H1 (cell line): ENCODE data around the gene CEACAM21. TPM values are rescaled to one million over a fixed set of nuclear protein-coding genes. Genes with fewer than 3 reads are reported as not detected.

Experiments used
- BACH1 ChIP-seq: IDR thresholded peaks from 2 replicates; pipeline ENCODE4 v1.6.1; 2012; ENCODE audit warnings: low read length, improper control_type of control experiment
- BCL11A ChIP-seq, 2 experiments: IDR thresholded peaks; one replicate each; pipeline ENCODE4 v1.6.1; 2011; ENCODE audit warnings: low read depth in 2 of 2, low read length in 2 of 2, mild to moderate bottlenecking in 2 of 2
- CHD2 ChIP-seq: IDR thresholded peaks from 2 replicates; pipeline ENCODE4 v1.6.1; 2012; ENCODE audit warnings: low read length, improper control_type of control experiment
- CHD7 ChIP-seq: fragments of 300-600 bp; sonication (generic); IDR thresholded peaks from 2 replicates; pipeline ENCODE4 v1.7.1; 2012; ENCODE audit warnings: low read length, moderate library complexity, mild to moderate bottlenecking, inconsistent platforms; ENCODE audit not compliant: insufficient replicate concordance
- CTBP2 ChIP-seq: IDR thresholded peaks from 2 replicates; pipeline ENCODE4 v1.7.0; 2011; ENCODE audit warnings: borderline replicate concordance, mild to moderate bottlenecking, moderate library complexity, mixed read lengths, low read length; ENCODE audit not compliant: insufficient read depth, insufficient read length
- EZH2 ChIP-seq: fragments of 200-600 bp; sonication (generic); IDR thresholded peaks from 2 replicates; pipeline ENCODE4 v1.7.1; 2012; ENCODE audit warnings: low read depth, mild to moderate bottlenecking, moderate library complexity, low read length, inconsistent platforms; ENCODE audit not compliant: severe bottlenecking
- FOSL1 ChIP-seq: IDR thresholded peaks from 2 replicates; pipeline ENCODE4 v1.6.1; 2011; ENCODE audit warnings: mild to moderate bottlenecking, low read depth, low read length, moderate library complexity; ENCODE audit not compliant: insufficient read depth
- JUN ChIP-seq: IDR thresholded peaks from 2 replicates; pipeline ENCODE4 v1.6.1; 2011; ENCODE audit warnings: low read depth, mild to moderate bottlenecking, improper control_type of control experiment, low read length
- RXRA ChIP-seq: IDR thresholded peaks from 2 replicates; pipeline ENCODE4 v1.6.1; 2011; ENCODE audit warnings: low read depth, mild to moderate bottlenecking, low read length, moderate library complexity; ENCODE audit not compliant: insufficient read depth
- SRF ChIP-seq: IDR thresholded peaks from 2 replicates; pipeline ENCODE4 v1.6.1; 2011; ENCODE audit warnings: mild to moderate bottlenecking, low read depth, low read length, moderate library complexity
- SUZ12 ChIP-seq: fragments of 200-600 bp; sonication (generic); IDR thresholded peaks from 2 replicates; pipeline ENCODE4 v1.6.1; 2012; ENCODE audit warnings: mild to moderate bottlenecking, inconsistent platforms, low read length, moderate library complexity, mixed read lengths
- polyA plus RNA-seq, 7 experiments: library from polyadenylated mRNA; depleted of rRNA in 3 of 7; stranded (reverse) in 5 of 7; unstranded in 2 of 7; fragments of >200 nt in 5 of 7; fragments of 200-250 nt in 2 of 7; gene quantifications; 1 replicate in 5 of 7; 2 replicates in 1 of 7; 4 replicates in 1 of 7; pipeline versions ENCODE4 v1.2.1 to v1.2.3, GENCODE V29; 2011 to 2013; ENCODE audit warnings: missing spikeins in 2 of 7, mixed read lengths in 2 of 7
- total RNA-seq: library from RNA; stranded (reverse); fragmentation: NEBNext Ultra II Directional; extraction: Animal tissue kit (Norgen Biotek cat#: 25700); gene quantifications from 2 replicates; pipeline ENCODE4 v1.2.1, GENCODE V29; 2021

Gene CEACAM21
- total and polyA plus RNA-seq, 2 of the 8 experiments (the other 6 are each of a cell fraction or from before 2014, with no cell fraction given), result not detected

GRCh38 chr19:41548954-41549688 lies 26.8 kb upstream of the CEACAM21 start (continued):
- no peak for TF ChIP-seq CHD7
- no peak for TF ChIP-seq CTBP2
- no peak for TF ChIP-seq BACH1
- TF ChIP-seq FOSL1, result no peak
- TF ChIP-seq EZH2, result no peak
- TF ChIP-seq SUZ12, result no peak
- no peak for TF ChIP-seq BCL11A (IDR thresholded peaks at IDR 0.05; ENCODE audit: low read depth in 2 of 2, low read length in 2 of 2)
- no peak for TF ChIP-seq RXRA
- no peak for TF ChIP-seq SRF
- TF ChIP-seq CHD2, result no peak
- TF ChIP-seq JUN, result no peak
